Keratinocyte (primary cell): Measurements from ENCODE around the gene TSC22D4.

ENCODE experiments used
- CTCF ChIP-seq, 3 experiments: IDR thresholded peaks in 1 of 3; conservative IDR thresholded peaks in 1 of 3; optimal IDR thresholded peaks in 1 of 3; 2 replicates in 2 of 3; 3 replicates in 1 of 3; pipeline versions ENCODE3 to v1.5.1; 2011; ENCODE audit warnings: low read length in 3 of 3, mild to moderate bottlenecking in 3 of 3, moderate library complexity in 2 of 3, control low read depth in 1 of 3, inconsistent platforms in 1 of 3; ENCODE audit not compliant: insufficient read depth in 2 of 3; ENCODE audit errors: extremely low read depth in 1 of 3
- EZH2 ChIP-seq: IDR thresholded peaks from one replicate; pipeline ENCODE4 v1.6.1; 2012; ENCODE audit warnings: inconsistent platforms, mild to moderate bottlenecking, low read length, moderate library complexity

GRCh38 chr7:100471021-100471420 is 8.0 kb downstream of the TSC22D4 start:
- no peak for TF ChIP-seq EZH2
- no peak for TF ChIP-seq CTCF (optimal IDR thresholded peaks at IDR 0.05 in 1 of 3, IDR thresholded peaks at IDR 0.05 in 1 of 3, conservative IDR thresholded peaks at IDR 0.05 in 1 of 3; ENCODE audit: extremely low read depth in 1 of 3, insufficient read depth in 2 of 3, low read length in 3 of 3)
